Activated T-helper 1 cell treated with Interleukin-2 at 50 U/mL for 16 hours (primary cell): Measurements from ENCODE around the gene EPPIN.

Experiments
- DNase-seq: peaks from one replicate; pipeline ENCODE4 v3.0.0-alpha.2; 2020; ENCODE audit warnings: low read depth

EPPIN gene

GRCh38 chr20:45538209-45538799 lies 8.9 kb downstream of the EPPIN start:
- DNase-seq: no peak

- no peak for DNase-seq
Measured at GRCh38 chr20:45527294-45527693, 19.9 kb downstream of the EPPIN start.

- DNase-seq: no peak
Measured at GRCh38 chr20:45523821-45524220, 23.4 kb downstream of the EPPIN start.

GRCh38 chr20:45518282-45518681 lies 28.9 kb downstream of the EPPIN start:
- no peak for DNase-seq

GRCh38 chr20:45515147-45515913 lies 31.9 kb downstream of the EPPIN start, which contains the start of gene SPINT3:
SPINT3 (minus strand) TSS chr20:45515622; CDS start chr20:45515608, 14 bp downstream.
- no peak for DNase-seq

GRCh38 chr20:45510242-45510862 lies 36.8 kb downstream of the EPPIN start:
- no peak for DNase-seq

GRCh38 chr20:45509091-45509490 lies 38.1 kb downstream of the EPPIN start:
- DNase-seq: no peak

GRCh38 chr20:45508068-45508886 lies 38.9 kb downstream of the EPPIN start:
- no peak for DNase-seq

- no peak for DNase-seq
Measured at GRCh38 chr20:45507011-45507820, 40.0 kb downstream of the EPPIN start.

GRCh38 chr20:45506398-45506797 lies 40.8 kb downstream of the EPPIN start:
- no peak for DNase-seq

- DNase-seq: no peak
Measured at GRCh38 chr20:45503403-45503802, 43.8 kb downstream of the EPPIN start.

- no peak for DNase-seq
Measured at GRCh38 chr20:45502561-45502960, 44.6 kb downstream of the EPPIN start.

- DNase-seq: no peak
Measured at GRCh38 chr20:45501600-45501999, 45.6 kb downstream of the EPPIN start.

- no peak for DNase-seq
Measured at GRCh38 chr20:45500022-45500421, 47.2 kb downstream of the EPPIN start.

GRCh38 chr20:45497971-45498494 lies 49.2 kb downstream of the EPPIN start:
- DNase-seq: no peak

GRCh38 chr20:45496166-45496565 lies 51.0 kb downstream of the EPPIN start:
- no peak for DNase-seq

GRCh38 chr20:45495501-45495941 lies 51.7 kb downstream of the EPPIN start:
- DNase-seq: no peak
